Activated T-cell treated with anti-CD3 and anti-CD28 coated beads, Interleukin-2, amount 50 U/mL, for 4 hours (primary cell): ENCODE data around the gene CHCHD10. TPM values are rescaled to one million over a fixed set of nuclear protein-coding genes. Genes with fewer than 3 reads are reported as not detected.
A peak's percentile ranks its signal among the peaks of the same experiment; 100 is the strongest.
"Not testable (repeated sequence)": the region's sequence is repeated elsewhere in the genome, so short reads cannot be mapped to it uniquely, and the experiment has no call there.

Experiments used
- ATAC-seq, 2 donors: fragments of 200-7000 bp; cut with Tn5 transposase; one replicate each; pipeline ENCODE4 v1.10.0; 2021
- DNase-seq: peaks from one replicate; pipeline ENCODE4 v3.0.0-alpha.2; 2020
- H3K27me3 Mint-ChIP-seq: one replicate; pipeline ENCODE4 v1.8.0; 2021; ENCODE audit warnings: low read depth, mixed read lengths
- H3K36me3 Mint-ChIP-seq: one replicate; pipeline ENCODE4 v1.8.0; 2022; ENCODE audit warnings: mixed read lengths; ENCODE audit not compliant: insufficient read depth
- H3K4me1 Mint-ChIP-seq: one replicate; pipeline ENCODE4 v1.8.0; 2021; ENCODE audit warnings: low read depth, mixed read lengths
- H3K4me3 Mint-ChIP-seq: one replicate; pipeline ENCODE4 v1.8.0; 2021; ENCODE audit warnings: mild to moderate bottlenecking, moderate library complexity, mixed read lengths
- H3K9me3 Mint-ChIP-seq: one replicate; pipeline ENCODE4 v1.8.0; 2021; ENCODE audit warnings: mixed read lengths
- total RNA-seq, 3 donors: library from RNA; stranded (reverse); gene quantifications; one replicate each; pipeline ENCODE4 v1.2.1, GENCODE V29; 2021

CHCHD10 gene
- total RNA-seq, 3 donors from 2014 or later = 113 to 204 (median 187) TPM

- peak overlapping the region; percentile 38 for H3K4me3 Mint-ChIP-seq
- no peaks in the 10 kb centered on the region for H3K27me3 Mint-ChIP-seq
- DNase-seq = no peak
- H3K36me3 Mint-ChIP-seq = no peaks in the 10 kb centered on the region
- ATAC-seq = no peak
- H3K4me1 Mint-ChIP-seq = peaks cover 13% of the 10 kb centered on the region
- H3K9me3 Mint-ChIP-seq = no peaks in the 10 kb centered on the region
These were observed 15.0 kb downstream of the CHCHD10 start for GRCh38 chr22:23752750-23753149.

DNA sequence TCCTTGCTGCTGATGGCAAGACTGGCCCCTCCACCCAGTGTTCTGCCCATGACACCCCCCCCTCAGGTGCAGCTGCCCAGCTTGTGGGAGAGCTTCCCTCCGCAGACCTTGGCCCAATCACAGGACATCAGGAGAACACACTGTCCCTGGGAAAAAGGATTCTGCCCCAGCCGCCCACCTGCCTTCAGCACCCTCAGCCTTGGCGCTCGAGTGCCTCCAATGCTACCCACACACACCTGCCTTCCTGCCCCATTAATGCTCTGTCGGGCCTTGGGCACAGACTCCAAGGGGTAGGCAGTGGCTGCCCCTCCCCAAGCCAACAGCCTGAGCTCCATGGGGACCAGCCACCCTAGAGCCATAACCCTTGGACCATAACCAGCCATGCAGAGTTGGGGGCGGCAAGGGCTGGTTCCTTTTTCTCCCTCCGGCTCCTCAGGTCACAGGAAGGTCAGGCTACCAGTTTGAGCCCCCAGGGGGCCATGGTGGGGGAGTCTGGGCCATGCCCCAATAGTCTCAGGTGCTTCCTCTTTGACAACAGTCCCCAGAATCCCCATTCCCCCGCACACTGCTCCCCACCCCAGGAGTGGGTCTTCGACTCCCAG lies 15.6 kb downstream of the CHCHD10 start:
- H3K36me3 Mint-ChIP-seq = no peaks in the 10 kb centered on the region
- H3K4me3 Mint-ChIP-seq = peak overlapping the region; percentile 74
- no peaks in the 10 kb centered on the region for H3K9me3 Mint-ChIP-seq
- no peak for DNase-seq
- H3K4me1 Mint-ChIP-seq = peaks cover 13% of the 10 kb centered on the region
- no peak for ATAC-seq
- H3K27me3 Mint-ChIP-seq = no peaks in the 10 kb centered on the region

GRCh38 chr22:23751441-23751996 lies 16.3 kb downstream of the CHCHD10 start:
- DNase-seq (no peak), ATAC-seq (peak; percentile 13 to 26)
- Mint-ChIP-seq H3K9me3 (no peaks in the 10 kb centered on the region), H3K27me3 (no peaks in the 10 kb centered on the region), H3K4me3 (peak overlapping the region; percentile 74), H3K4me1 (peaks cover 13% of the 10 kb centered on the region), H3K36me3 (no peaks in the 10 kb centered on the region)

GRCh38 chr22:23750714-23751440 lies 16.9 kb downstream of the CHCHD10 start, which contains the start of gene ZNF70:
Gene ZNF70, minus strand, starts transcription at chr22:23751112. Its CDS starts 5,972 bp downstream, at chr22:23745140.
- peak; percentile 100 for ATAC-seq
- Mint-ChIP-seq H3K36me3 (peaks cover 2% of the 10 kb centered on the region), H3K4me1 (peaks cover 13% of the 10 kb centered on the region), H3K4me3 (peak within 1 kb of the TSS; percentile 83), H3K9me3 (no peaks in the 10 kb centered on the region), H3K27me3 (no peaks in the 10 kb centered on the region)
- peak; percentile 83 for DNase-seq

DNA sequence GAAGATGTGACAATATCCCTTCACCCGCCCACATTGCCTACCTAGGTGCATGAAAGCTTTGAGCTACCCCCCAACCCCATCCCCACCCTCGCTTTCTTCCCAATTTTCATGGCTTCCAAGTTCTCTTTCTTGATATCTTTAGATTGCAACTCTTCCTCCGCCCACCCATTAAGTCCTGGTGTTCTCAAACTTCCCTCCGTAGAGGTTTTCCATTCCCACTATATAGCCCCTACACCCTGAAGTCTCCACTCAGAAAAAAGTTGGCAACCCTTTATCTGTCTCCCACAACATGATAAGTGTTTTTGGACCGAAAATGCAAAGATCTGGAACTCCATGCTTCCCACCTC lies 17.4 kb downstream of the CHCHD10 start:
- no peaks in the 10 kb centered on the region for H3K9me3 Mint-ChIP-seq
- peak overlapping the region; percentile 83 for H3K4me3 Mint-ChIP-seq
- ATAC-seq = no peak
- no peaks in the 10 kb centered on the region for H3K27me3 Mint-ChIP-seq
- peaks cover 13% of the 10 kb centered on the region for H3K4me1 Mint-ChIP-seq
- DNase-seq = no peak
- peaks cover 3% of the 10 kb centered on the region for H3K36me3 Mint-ChIP-seq

GRCh38 chr22:23749841-23750301 lies 17.9 kb downstream of the CHCHD10 start:
- Mint-ChIP-seq H3K4me3 (peak overlapping the region; percentile 83), H3K9me3 (no peaks in the 10 kb centered on the region), H3K4me1 (peaks cover 13% of the 10 kb centered on the region), H3K36me3 (peaks cover 6% of the 10 kb centered on the region), H3K27me3 (no peaks in the 10 kb centered on the region)
- no peak for DNase-seq
- ATAC-seq = no peak

- Mint-ChIP-seq H3K36me3 (peaks cover 26% of the 10 kb centered on the region), H3K27me3 (no peaks in the 10 kb centered on the region), H3K4me1 (peaks cover 9% of the 10 kb centered on the region), H3K4me3 (no peak overlapping the region), H3K9me3 (peaks cover 7% of the 10 kb centered on the region)
- ATAC-seq (no peak), DNase-seq (no peak)
These were observed 22.0 kb downstream of the CHCHD10 start for GRCh38 chr22:23745791-23746190.

GRCh38 chr22:23744485-23744884 lies 23.3 kb downstream of the CHCHD10 start:
- no peak for ATAC-seq
- no peak for DNase-seq
- Mint-ChIP-seq H3K9me3 (peaks cover 7% of the 10 kb centered on the region), H3K4me1 (no peaks in the 10 kb centered on the region), H3K4me3 (no peak overlapping the region), H3K36me3 (peaks cover 26% of the 10 kb centered on the region), H3K27me3 (no peaks in the 10 kb centered on the region)

- Mint-ChIP-seq H3K27me3 (no peaks in the 10 kb centered on the region), H3K4me3 (no peak overlapping the region), H3K9me3 (peaks cover 7% of the 10 kb centered on the region), H3K36me3 (peaks cover 26% of the 10 kb centered on the region), H3K4me1 (no peaks in the 10 kb centered on the region)
- ATAC-seq = no peak
- no peak for DNase-seq
These were observed 23.8 kb downstream of the CHCHD10 start for GRCh38 chr22:23744001-23744400.

DNA sequence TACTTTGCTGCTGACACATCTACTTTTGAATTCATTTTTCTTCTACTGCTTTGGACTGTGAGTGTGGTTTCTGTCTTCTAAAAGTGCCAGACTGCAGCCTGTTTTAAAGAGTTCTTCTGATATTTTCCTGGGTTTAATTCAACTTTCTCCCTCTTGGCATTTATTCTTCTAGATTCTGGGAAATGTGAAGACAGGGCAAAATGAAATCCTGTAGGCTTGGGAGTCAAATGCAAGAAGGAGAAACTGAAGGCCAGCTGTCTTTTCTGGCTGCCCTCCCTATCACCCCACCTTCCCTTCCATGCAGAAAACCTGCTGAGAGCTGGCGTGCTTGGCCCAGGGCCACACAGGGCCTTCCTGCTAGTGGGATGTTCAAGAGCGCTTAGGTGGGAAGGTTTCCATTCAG lies 24.5 kb downstream of the CHCHD10 start:
- Mint-ChIP-seq H3K9me3 (peaks cover 7% of the 10 kb centered on the region), H3K4me1 (no peaks in the 10 kb centered on the region), H3K4me3 (no peak overlapping the region), H3K27me3 (no peaks in the 10 kb centered on the region), H3K36me3 (peaks cover 26% of the 10 kb centered on the region)
- DNase-seq (no peak), ATAC-seq (no peak)

DNA sequence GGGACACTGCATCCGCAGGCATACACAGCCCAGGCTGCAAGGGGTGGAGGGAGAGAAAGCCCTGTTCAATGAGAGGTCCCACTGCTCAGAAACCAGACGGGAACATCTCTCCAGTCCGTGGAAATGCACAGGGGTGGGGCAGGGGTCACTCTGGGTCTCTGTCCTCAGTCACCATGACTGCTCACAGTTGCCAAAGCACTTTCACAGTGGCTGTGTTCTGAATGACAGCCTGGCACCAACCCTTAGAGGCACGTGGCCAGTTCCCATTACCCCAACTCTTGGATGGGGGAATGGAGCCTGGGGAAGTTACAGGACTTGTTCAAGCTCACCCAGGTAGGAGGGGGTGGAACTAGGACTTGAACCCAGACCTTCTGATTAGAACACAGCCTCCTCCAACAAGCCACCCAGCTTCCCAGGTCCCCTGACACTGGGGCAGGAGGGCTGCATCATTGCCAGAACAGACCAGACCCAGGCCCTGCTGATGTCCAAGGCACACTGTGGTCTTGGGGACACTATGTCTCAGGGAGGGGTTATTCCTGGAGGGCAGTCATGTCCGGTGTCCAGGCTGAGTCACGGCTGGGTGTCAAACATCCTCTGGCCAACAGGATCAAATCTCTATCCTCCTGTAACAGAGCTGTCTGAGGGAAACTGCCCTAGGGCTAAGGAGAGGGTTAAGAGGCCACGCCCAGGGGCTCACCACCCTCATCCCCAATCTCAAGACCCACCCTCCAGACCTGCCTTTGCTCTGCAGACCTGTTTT lies 25.1 kb downstream of the CHCHD10 start:
- DNase-seq (no peak), ATAC-seq (no peak)
- peaks cover 7% of the 10 kb centered on the region for H3K9me3 Mint-ChIP-seq
- H3K36me3 Mint-ChIP-seq = peaks cover 26% of the 10 kb centered on the region
- no peaks in the 10 kb centered on the region for H3K27me3 Mint-ChIP-seq
- no peaks in the 10 kb centered on the region for H3K4me1 Mint-ChIP-seq
- H3K4me3 Mint-ChIP-seq = no peak overlapping the region

GRCh38 chr22:23737696-23738095 lies 30.1 kb downstream of the CHCHD10 start:
- H3K4me3 Mint-ChIP-seq = no peak overlapping the region
- H3K9me3 Mint-ChIP-seq = no peaks in the 10 kb centered on the region
- ATAC-seq (no peak), DNase-seq (no peak)
- H3K36me3 Mint-ChIP-seq = no peaks in the 10 kb centered on the region
- H3K4me1 Mint-ChIP-seq = no peaks in the 10 kb centered on the region
- no peaks in the 10 kb centered on the region for H3K27me3 Mint-ChIP-seq

- H3K27me3 Mint-ChIP-seq, DNase-seq, H3K4me3 Mint-ChIP-seq, H3K4me1 Mint-ChIP-seq, ATAC-seq, H3K9me3 Mint-ChIP-seq, H3K36me3 Mint-ChIP-seq: not testable (repeated sequence)
These were observed 39.7 kb downstream of the CHCHD10 start for GRCh38 chr22:23728108-23728507.

DNA sequence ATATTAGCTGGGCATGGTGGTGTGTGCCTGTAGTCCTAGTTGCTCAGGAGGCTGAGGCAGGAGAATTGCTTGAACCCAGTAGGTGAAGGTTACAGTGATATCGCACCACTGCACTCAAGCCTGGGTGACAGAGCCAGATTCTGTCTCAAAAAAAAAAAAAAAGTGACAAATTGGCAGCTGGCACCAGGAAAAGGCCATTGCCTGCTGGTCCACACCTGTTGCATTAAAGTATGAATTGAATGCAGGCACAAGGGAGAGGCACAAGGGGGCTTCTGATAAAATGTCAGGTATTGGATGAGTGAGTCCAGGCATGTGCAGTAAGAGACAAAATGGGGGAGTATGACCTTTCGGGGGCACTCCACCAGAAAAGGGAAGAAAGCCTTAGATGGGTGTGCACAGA lies 45.0 kb downstream of the CHCHD10 start:
- Mint-ChIP-seq H3K27me3 (peaks cover 4% of the 10 kb centered on the region), H3K4me3 (no peak overlapping the region), H3K9me3 (no peaks in the 10 kb centered on the region), H3K4me1 (no peaks in the 10 kb centered on the region), H3K36me3 (no peaks in the 10 kb centered on the region)
- ATAC-seq (no peak), DNase-seq (no peak)
